Measurements from ENCODE around the gene PIGW. TPM values are rescaled to one million over a fixed set of nuclear protein-coding genes. Genes with fewer than 3 reads are reported as not detected.

Gene PIGW

GRCh38 chr17:36550491-36551417 is 16.0 kb downstream of the PIGW start:
- peaks cover 26% of the 10 kb centered on the region for H3K36me3 ChIP-seq (ENCODE audit: insufficient read depth, low read length)
- H3K4me2 ChIP-seq (ENCODE audit: low read length): no peak overlapping the region
- no peak overlapping the region for H3K9ac ChIP-seq (ENCODE audit: low read depth, low read length)
- H3K4me3 ChIP-seq (ENCODE audit: low read length): no peak overlapping the region
- peaks cover 10% of the 10 kb centered on the region for H3K4me1 ChIP-seq (ENCODE audit: control insufficient read depth, insufficient read depth, low read length)
- H3K9me3 ChIP-seq (replicated peaks; ENCODE audit: low read length): no peaks in the 10 kb centered on the region
- no peaks in the 10 kb centered on the region for H3K27me3 ChIP-seq (ENCODE audit: control insufficient read depth, insufficient read depth, low read length)

- Histone ChIP-seq H3K4me3 (ENCODE audit: low read length) (no peak overlapping the region), H3K36me3 (ENCODE audit: insufficient read depth, low read length) (peaks cover 36% of the 10 kb centered on the region), H3K9ac (ENCODE audit: low read depth, low read length) (no peak overlapping the region), H3K9me3 (replicated peaks; ENCODE audit: low read length) (no peaks in the 10 kb centered on the region), H3K4me2 (ENCODE audit: low read length) (no peak overlapping the region), H3K27me3 (ENCODE audit: control insufficient read depth, insufficient read depth, low read length) (no peaks in the 10 kb centered on the region), H3K4me1 (ENCODE audit: control insufficient read depth, insufficient read depth, low read length) (no peaks in the 10 kb centered on the region)
These were observed 18.7 kb downstream of the PIGW start for GRCh38 chr17:36553459-36553858.

- Histone ChIP-seq H3K9ac (ENCODE audit: low read depth, low read length) (no peak overlapping the region), H3K4me2 (ENCODE audit: low read length) (no peak overlapping the region), H3K27me3 (ENCODE audit: control insufficient read depth, insufficient read depth, low read length) (no peaks in the 10 kb centered on the region), H3K4me1 (ENCODE audit: control insufficient read depth, insufficient read depth, low read length) (no peaks in the 10 kb centered on the region), H3K9me3 (replicated peaks; ENCODE audit: low read length) (no peaks in the 10 kb centered on the region), H3K36me3 (ENCODE audit: insufficient read depth, low read length) (peaks cover 67% of the 10 kb centered on the region), H3K4me3 (ENCODE audit: low read length) (no peak overlapping the region)
These were observed 31.3 kb downstream of the PIGW start for GRCh38 chr17:36566081-36566480.

- Histone ChIP-seq H3K4me1 (ENCODE audit: control insufficient read depth, insufficient read depth, low read length) (peaks cover 5% of the 10 kb centered on the region), H3K36me3 (ENCODE audit: insufficient read depth, low read length) (peaks cover 61% of the 10 kb centered on the region), H3K9me3 (replicated peaks; ENCODE audit: low read length) (no peaks in the 10 kb centered on the region), H3K4me3 (ENCODE audit: low read length) (no peak overlapping the region), H3K27me3 (ENCODE audit: control insufficient read depth, insufficient read depth, low read length) (no peaks in the 10 kb centered on the region), H3K4me2 (ENCODE audit: low read length) (no peak overlapping the region), H3K9ac (ENCODE audit: low read depth, low read length) (no peak overlapping the region)
These were observed 40.2 kb downstream of the PIGW start for GRCh38 chr17:36575028-36575427.

- Histone ChIP-seq H3K9ac (ENCODE audit: low read depth, low read length) (no peak overlapping the region), H3K9me3 (replicated peaks; ENCODE audit: low read length) (no peaks in the 10 kb centered on the region), H3K4me1 (ENCODE audit: control insufficient read depth, insufficient read depth, low read length) (peaks cover 5% of the 10 kb centered on the region), H3K27me3 (ENCODE audit: control insufficient read depth, insufficient read depth, low read length) (no peaks in the 10 kb centered on the region), H3K36me3 (ENCODE audit: insufficient read depth, low read length) (peaks cover 64% of the 10 kb centered on the region), H3K4me2 (ENCODE audit: low read length) (no peak overlapping the region), H3K4me3 (ENCODE audit: low read length) (no peak overlapping the region)
These were observed 42.0 kb downstream of the PIGW start for GRCh38 chr17:36576793-36577192.

GRCh38 chr17:36578671-36579070 is 43.9 kb downstream of the PIGW start:
- H3K36me3 ChIP-seq (ENCODE audit: insufficient read depth, low read length): peaks cover 60% of the 10 kb centered on the region
- H3K4me2 ChIP-seq (ENCODE audit: low read length): no peak overlapping the region
- H3K9ac ChIP-seq (ENCODE audit: low read depth, low read length): no peak overlapping the region
- peaks cover 5% of the 10 kb centered on the region for H3K4me1 ChIP-seq (ENCODE audit: control insufficient read depth, insufficient read depth, low read length)
- H3K4me3 ChIP-seq (ENCODE audit: low read length): no peak overlapping the region
- H3K27me3 ChIP-seq (ENCODE audit: control insufficient read depth, insufficient read depth, low read length): no peaks in the 10 kb centered on the region
- H3K9me3 ChIP-seq (replicated peaks; ENCODE audit: low read length): no peaks in the 10 kb centered on the region

- Histone ChIP-seq H3K9me3 (replicated peaks; ENCODE audit: low read length) (no peaks in the 10 kb centered on the region), H3K9ac (ENCODE audit: low read depth, low read length) (no peak overlapping the region), H3K36me3 (ENCODE audit: insufficient read depth, low read length) (peaks cover 73% of the 10 kb centered on the region), H3K27me3 (ENCODE audit: control insufficient read depth, insufficient read depth, low read length) (no peaks in the 10 kb centered on the region), H3K4me3 (ENCODE audit: low read length) (no peak overlapping the region), H3K4me1 (ENCODE audit: control insufficient read depth, insufficient read depth, low read length) (peaks cover 4% of the 10 kb centered on the region), H3K4me2 (ENCODE audit: low read length) (no peak overlapping the region)
These were observed 49.0 kb downstream of the PIGW start for GRCh38 chr17:36583787-36584186.

- Histone ChIP-seq H3K36me3 (ENCODE audit: insufficient read depth, low read length) (peaks cover 82% of the 10 kb centered on the region), H3K4me2 (ENCODE audit: low read length) (no peak overlapping the region), H3K4me1 (ENCODE audit: control insufficient read depth, insufficient read depth, low read length) (peaks cover 1% of the 10 kb centered on the region), H3K27me3 (ENCODE audit: control insufficient read depth, insufficient read depth, low read length) (no peaks in the 10 kb centered on the region), H3K9me3 (replicated peaks; ENCODE audit: low read length) (no peaks in the 10 kb centered on the region), H3K4me3 (ENCODE audit: low read length) (no peak overlapping the region), H3K9ac (ENCODE audit: low read depth, low read length) (no peak overlapping the region)
These were observed 51.4 kb downstream of the PIGW start for GRCh38 chr17:36586138-36586537.

Small RNA genes lying within 50 kb of the gene (small RNA-seq; reads per million reads assigned to genes)
- not detected for gene RNA5SP439
